ENCODE data around the gene COX7B. TPM values are rescaled to one million over a fixed set of nuclear protein-coding genes. Genes with fewer than 3 reads are reported as not detected.
"Not testable (repeated sequence)": the region's sequence is repeated elsewhere in the genome, so short reads cannot be mapped to it uniquely, and the experiment has no call there.

COX7B gene
- total RNA-seq, 1 experiment from 2014 or later: 1,021 TPM

GRCh38 chrX:77945031-77945430, 45.8 kb downstream of the COX7B start:
- not testable (repeated sequence) for DNase-seq (ENCODE audit: low spot score)

- DNase-seq (ENCODE audit: low spot score): no peak
These were observed 46.8 kb downstream of the COX7B start for GRCh38 chrX:77945910-77946545.

GRCh38 chrX:77946571-77946970, 47.3 kb downstream of the COX7B start:
- DNase-seq (ENCODE audit: low spot score): no peak

- DNase-seq (ENCODE audit: low spot score): no peak
These were observed 50.6 kb downstream of the COX7B start for GRCh38 chrX:77949840-77950239.

- DNase-seq (ENCODE audit: low spot score): no peak
These were observed 52.9 kb downstream of the COX7B start for GRCh38 chrX:77952173-77952572.

- no peak for DNase-seq (ENCODE audit: low spot score)
These were observed 54.0 kb downstream of the COX7B start for GRCh38 chrX:77953302-77953701.

GRCh38 chrX:77953708-77954107, 54.4 kb downstream of the COX7B start:
- no peak for DNase-seq (ENCODE audit: low spot score)

Other genes with a start within 250 kb of the COX7B start
- gene ATRX, start 113.3 kb upstream of the COX7B start, total RNA-seq (2014; rRNA removed; shearing (Covaris generic)): 42.5 and 85.2 TPM in 2 replicates
- gene MAGT1, start 4.0 kb upstream of the COX7B start, total RNA-seq (2014; rRNA removed; shearing (Covaris generic)): 88.2 and 117 TPM in 2 replicates
- 10.2 and 13.7 TPM in 2 replicates for gene ATP7A, start 11.2 kb downstream of the COX7B start, total RNA-seq (2014; rRNA removed; shearing (Covaris generic))
- gene PGAM4, start 70.2 kb downstream of the COX7B start, total RNA-seq (2014; rRNA removed; shearing (Covaris generic)): not detected in 2 replicates
- 569 and 625 TPM in 2 replicates for gene PGK1, start 204.8 kb downstream of the COX7B start, total RNA-seq (2014; rRNA removed; shearing (Covaris generic))
- 54.8 and 81.2 TPM in 2 replicates for gene TAF9B, start 240.2 kb downstream of the COX7B start, total RNA-seq (2014; rRNA removed; shearing (Covaris generic))